ENCODE data around the gene RNF144B.

Gene RNF144B

GRCh38 chr6:18497006-18497405 is 109.9 kb downstream of the RNF144B start:
- H3K4ac ChIP-seq (ENCODE audit: low read length) = no peak overlapping the region
- no peaks in the 10 kb centered on the region for H3K9me3 ChIP-seq (replicated peaks in 1 of 2; ENCODE audit: control insufficient read depth in 2 of 2, insufficient read depth in 1 of 2, low read depth in 1 of 2, low read length in 2 of 2)
- H3K23ac ChIP-seq (ENCODE audit: low read depth, low read length, poor library complexity) = no peak overlapping the region
- H3K14ac ChIP-seq (ENCODE audit: low read length) = no peak overlapping the region
- H2AFZ ChIP-seq (ENCODE audit: low read length) = no peak overlapping the region
- no peak overlapping the region for H2BK15ac ChIP-seq (ENCODE audit: low read length)
- H3K36me3 ChIP-seq (replicated peaks in 1 of 2; ENCODE audit: control insufficient read depth in 2 of 2, insufficient read depth in 2 of 2, low read length in 2 of 2) = no peaks in the 10 kb centered on the region
- WGBS, 2 donors (ENCODE audit: extremely low coverage in 2 of 2, insufficient read length in 2 of 2, insufficient replicate concordance in 1 of 2) = no CpG with 5 or more reads among the region's 2 CpGs
- H2BK120ac ChIP-seq (ENCODE audit: low read depth, low read length) = no peak overlapping the region
- H3K4me2 ChIP-seq (ENCODE audit: insufficient read depth, low read length, poor library complexity, severe bottlenecking) = no peak overlapping the region
- H2BK12ac ChIP-seq (ENCODE audit: low read length) = no peak overlapping the region
- no peak for DNase-seq (ENCODE audit: low spot score)
- no peak overlapping the region for H3K4me3 ChIP-seq (ENCODE audit: low read length in 2 of 2)
- no peaks in the 10 kb centered on the region for H3K4me1 ChIP-seq (ENCODE audit: control insufficient read depth in 2 of 2, insufficient read depth in 1 of 2, low read depth in 1 of 2, low read length in 2 of 2)
- no peak overlapping the region for H3K9ac ChIP-seq (ENCODE audit: low read depth, low read length, poor library complexity)
- no peaks in the 10 kb centered on the region for H3K27me3 ChIP-seq (ENCODE audit: control insufficient read depth in 3 of 3, insufficient read depth in 3 of 3, low read depth in 1 of 3, low read length in 3 of 3)
- H4K8ac ChIP-seq (ENCODE audit: low read depth, low read length) = no peak overlapping the region
- H3K27ac ChIP-seq (replicated peaks; ENCODE audit: low read length) = no peak overlapping the region
- no peak overlapping the region for H4K91ac ChIP-seq (ENCODE audit: low read depth, low read length, poor library complexity)
- no peak overlapping the region for H2AK5ac ChIP-seq (ENCODE audit: low read depth, low read length)
- no peaks in the 10 kb centered on the region for H3K79me1 ChIP-seq (ENCODE audit: low read depth, low read length)
- no peak overlapping the region for H3K18ac ChIP-seq (ENCODE audit: low read length)
- H2BK5ac ChIP-seq (ENCODE audit: low read length) = no peak overlapping the region

DNA sequence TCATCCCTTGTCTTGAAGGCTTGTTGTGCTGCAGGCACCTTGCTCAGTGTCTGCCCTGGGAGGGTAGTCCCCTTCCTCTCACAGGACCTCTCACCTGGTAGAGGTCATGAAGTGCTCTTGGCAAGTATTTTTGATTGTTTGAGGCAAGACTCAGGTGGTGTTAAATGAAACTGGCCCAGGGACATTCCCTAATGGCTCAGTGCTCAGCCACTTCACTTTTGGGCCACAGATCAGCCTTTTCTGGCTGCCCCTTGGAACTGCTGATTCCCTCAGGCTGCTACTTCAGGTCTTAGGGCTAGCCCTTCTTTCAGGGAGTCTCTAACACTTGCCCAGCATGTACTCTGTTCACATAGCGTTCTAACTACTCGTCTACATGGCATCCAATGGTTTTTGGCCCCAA is 111.3 kb downstream of the RNF144B start:
- no peak overlapping the region for H3K4me2 ChIP-seq (ENCODE audit: insufficient read depth, low read length, poor library complexity, severe bottlenecking)
- no peaks in the 10 kb centered on the region for H3K79me1 ChIP-seq (ENCODE audit: low read depth, low read length)
- H3K27ac ChIP-seq (replicated peaks; ENCODE audit: low read length) = no peak overlapping the region
- H4K91ac ChIP-seq (ENCODE audit: low read depth, low read length, poor library complexity) = no peak overlapping the region
- H2AK5ac ChIP-seq (ENCODE audit: low read depth, low read length) = no peak overlapping the region
- no peak overlapping the region for H3K9ac ChIP-seq (ENCODE audit: low read depth, low read length, poor library complexity)
- WGBS, 2 donors (ENCODE audit: extremely low coverage in 2 of 2, insufficient read length in 2 of 2, insufficient replicate concordance in 1 of 2) = no CpG with 5 or more reads among the region's 2 CpGs
- no peak overlapping the region for H2BK120ac ChIP-seq (ENCODE audit: low read depth, low read length)
- no peaks in the 10 kb centered on the region for H3K9me3 ChIP-seq (replicated peaks in 1 of 2; ENCODE audit: control insufficient read depth in 2 of 2, insufficient read depth in 1 of 2, low read depth in 1 of 2, low read length in 2 of 2)
- no peak overlapping the region for H2AFZ ChIP-seq (ENCODE audit: low read length)
- H3K18ac ChIP-seq (ENCODE audit: low read length) = no peak overlapping the region
- H3K4ac ChIP-seq (ENCODE audit: low read length) = no peak overlapping the region
- H2BK12ac ChIP-seq (ENCODE audit: low read length) = no peak overlapping the region
- H3K4me1 ChIP-seq (ENCODE audit: control insufficient read depth in 2 of 2, insufficient read depth in 1 of 2, low read depth in 1 of 2, low read length in 2 of 2) = no peaks in the 10 kb centered on the region
- H3K27me3 ChIP-seq (ENCODE audit: control insufficient read depth in 3 of 3, insufficient read depth in 3 of 3, low read depth in 1 of 3, low read length in 3 of 3) = no peaks in the 10 kb centered on the region
- H3K14ac ChIP-seq (ENCODE audit: low read length) = no peak overlapping the region
- H2BK15ac ChIP-seq (ENCODE audit: low read length) = no peak overlapping the region
- H3K36me3 ChIP-seq (replicated peaks in 1 of 2; ENCODE audit: control insufficient read depth in 2 of 2, insufficient read depth in 2 of 2, low read length in 2 of 2) = no peaks in the 10 kb centered on the region
- DNase-seq (ENCODE audit: low spot score) = no peak
- no peak overlapping the region for H3K23ac ChIP-seq (ENCODE audit: low read depth, low read length, poor library complexity)
- H2BK5ac ChIP-seq (ENCODE audit: low read length) = no peak overlapping the region
- H4K8ac ChIP-seq (ENCODE audit: low read depth, low read length) = no peak overlapping the region
- no peak overlapping the region for H3K4me3 ChIP-seq (ENCODE audit: low read length in 2 of 2)

DNA sequence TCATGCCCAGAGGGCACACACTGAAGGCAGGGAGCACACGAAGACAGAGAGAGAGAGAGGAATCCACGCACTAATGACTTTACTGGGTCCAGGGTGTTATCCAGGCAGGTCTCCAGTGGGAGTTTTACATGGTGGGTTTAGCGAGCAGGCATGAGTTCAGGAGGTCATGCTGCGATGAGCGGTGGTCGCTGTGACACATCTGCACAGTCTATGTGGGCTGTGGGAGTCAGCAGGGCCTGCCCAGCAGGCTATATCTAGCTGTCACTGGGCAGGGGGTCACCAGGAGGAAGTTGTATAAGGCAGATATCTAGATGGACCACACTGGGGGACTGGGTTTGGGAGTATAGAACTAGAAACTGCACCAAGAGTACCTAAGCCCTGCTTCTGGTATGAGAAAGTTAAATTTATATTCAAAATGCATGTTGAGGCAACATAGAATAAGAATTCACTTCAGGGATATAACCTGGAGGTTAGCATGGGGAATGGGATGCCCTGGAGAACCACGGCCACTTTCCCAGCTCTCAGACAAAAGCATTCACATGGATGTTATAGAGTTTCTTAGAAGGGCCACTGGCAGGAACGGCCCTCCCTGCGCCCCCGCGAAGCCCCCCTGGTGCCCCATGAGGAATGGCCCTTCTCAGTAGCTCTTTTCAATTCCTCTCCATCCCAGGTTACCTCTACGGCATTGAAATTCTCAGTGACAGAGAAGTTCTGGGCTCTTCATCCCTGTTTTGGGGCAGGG is 113.9 kb downstream of the RNF144B start:
- Histone ChIP-seq H2AK5ac (ENCODE audit: low read depth, low read length) (no peak overlapping the region), H3K27me3 (ENCODE audit: control insufficient read depth in 3 of 3, insufficient read depth in 3 of 3, low read depth in 1 of 3, low read length in 3 of 3) (no peaks in the 10 kb centered on the region), H2BK12ac (ENCODE audit: low read length) (no peak overlapping the region)

DNA sequence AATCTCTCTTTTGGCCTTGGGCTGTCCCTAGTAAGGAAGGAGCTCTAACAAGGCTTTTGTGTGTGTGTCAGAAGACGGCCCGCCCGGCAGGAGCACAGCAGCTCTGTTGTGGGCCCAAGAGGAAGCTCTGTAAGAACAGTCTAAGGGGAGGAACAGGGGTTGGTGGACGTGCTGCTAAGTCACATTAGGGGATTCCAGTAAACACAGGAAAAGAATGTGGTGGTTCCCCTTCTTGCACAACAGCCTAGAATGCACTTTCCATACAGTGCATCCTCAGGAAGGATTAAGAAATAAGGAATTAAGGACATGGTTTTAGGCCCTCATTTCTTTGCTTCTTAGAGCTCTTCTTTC is 114.5 kb downstream of the RNF144B start:
- no peak overlapping the region for H3K18ac ChIP-seq (ENCODE audit: low read length)
- H3K4ac ChIP-seq (ENCODE audit: low read length) = no peak overlapping the region
- no peak overlapping the region for H2AFZ ChIP-seq (ENCODE audit: low read length)
- H2BK15ac ChIP-seq (ENCODE audit: low read length) = no peak overlapping the region
- no peak overlapping the region for H3K27ac ChIP-seq (replicated peaks; ENCODE audit: low read length)
- no peak overlapping the region for H3K9ac ChIP-seq (ENCODE audit: low read depth, low read length, poor library complexity)
- no peak overlapping the region for H4K8ac ChIP-seq (ENCODE audit: low read depth, low read length)
- H2BK5ac ChIP-seq (ENCODE audit: low read length) = no peak overlapping the region
- no peak overlapping the region for H2BK120ac ChIP-seq (ENCODE audit: low read depth, low read length)
- no peaks in the 10 kb centered on the region for H3K36me3 ChIP-seq (replicated peaks in 1 of 2; ENCODE audit: control insufficient read depth in 2 of 2, insufficient read depth in 2 of 2, low read length in 2 of 2)
- H2AK5ac ChIP-seq (ENCODE audit: low read depth, low read length) = no peak overlapping the region
- no peak overlapping the region for H4K91ac ChIP-seq (ENCODE audit: low read depth, low read length, poor library complexity)
- H3K9me3 ChIP-seq (replicated peaks in 1 of 2; ENCODE audit: control insufficient read depth in 2 of 2, insufficient read depth in 1 of 2, low read depth in 1 of 2, low read length in 2 of 2) = no peaks in the 10 kb centered on the region
- no peak overlapping the region for H3K4me3 ChIP-seq (ENCODE audit: low read length in 2 of 2)
- H3K79me1 ChIP-seq (ENCODE audit: low read depth, low read length) = no peaks in the 10 kb centered on the region
- no peak overlapping the region for H3K4me2 ChIP-seq (ENCODE audit: insufficient read depth, low read length, poor library complexity, severe bottlenecking)
- H3K4me1 ChIP-seq (ENCODE audit: control insufficient read depth in 2 of 2, insufficient read depth in 1 of 2, low read depth in 1 of 2, low read length in 2 of 2) = no peaks in the 10 kb centered on the region
- no peak overlapping the region for H3K14ac ChIP-seq (ENCODE audit: low read length)
- no peaks in the 10 kb centered on the region for H3K27me3 ChIP-seq (ENCODE audit: control insufficient read depth in 3 of 3, insufficient read depth in 3 of 3, low read depth in 1 of 3, low read length in 3 of 3)
- H3K23ac ChIP-seq (ENCODE audit: low read depth, low read length, poor library complexity) = no peak overlapping the region
- H2BK12ac ChIP-seq (ENCODE audit: low read length) = no peak overlapping the region
- no peak for DNase-seq (ENCODE audit: low spot score)
- no CpG with 5 or more reads among the region's 4 CpGs for WGBS, 2 donors (ENCODE audit: extremely low coverage in 2 of 2, insufficient read length in 2 of 2, insufficient replicate concordance in 1 of 2)

More for the DNA sequence above, 113.9 kb downstream of the RNF144B start:
- Histone ChIP-seq H3K79me1 (ENCODE audit: low read depth, low read length) (no peaks in the 10 kb centered on the region), H3K4me1 (ENCODE audit: control insufficient read depth in 2 of 2, insufficient read depth in 1 of 2, low read depth in 1 of 2, low read length in 2 of 2) (no peaks in the 10 kb centered on the region), H3K4ac (ENCODE audit: low read length) (no peak overlapping the region), H3K36me3 (replicated peaks in 1 of 2; ENCODE audit: control insufficient read depth in 2 of 2, insufficient read depth in 2 of 2, low read length in 2 of 2) (no peaks in the 10 kb centered on the region), H2BK15ac (ENCODE audit: low read length) (no peak overlapping the region), H3K4me3 (ENCODE audit: low read length in 2 of 2) (no peak overlapping the region), H2BK120ac (ENCODE audit: low read depth, low read length) (no peak overlapping the region), H3K14ac (ENCODE audit: low read length) (no peak overlapping the region), H3K9ac (ENCODE audit: low read depth, low read length, poor library complexity) (no peak overlapping the region), H3K27ac (replicated peaks; ENCODE audit: low read length) (no peak overlapping the region), H3K9me3 (replicated peaks in 1 of 2; ENCODE audit: control insufficient read depth in 2 of 2, insufficient read depth in 1 of 2, low read depth in 1 of 2, low read length in 2 of 2) (no peaks in the 10 kb centered on the region), H2AFZ (ENCODE audit: low read length) (no peak overlapping the region), H4K8ac (ENCODE audit: low read depth, low read length) (no peak overlapping the region), H2BK5ac (ENCODE audit: low read length) (no peak overlapping the region), H3K4me2 (ENCODE audit: insufficient read depth, low read length, poor library complexity, severe bottlenecking) (no peak overlapping the region), H3K18ac (ENCODE audit: low read length) (no peak overlapping the region), H4K91ac (ENCODE audit: low read depth, low read length, poor library complexity) (no peak overlapping the region), H3K23ac (ENCODE audit: low read depth, low read length, poor library complexity) (no peak overlapping the region)
- DNase-seq (ENCODE audit: low spot score) = no peak
- no CpG with 5 or more reads among the region's 12 CpGs for WGBS, 2 donors (ENCODE audit: extremely low coverage in 2 of 2, insufficient read length in 2 of 2, insufficient replicate concordance in 1 of 2)

Measured in neuronal stem cell (in vitro differentiated cells).